NCI-H2171 treated with DMSO at 0.1 percent for 48 hours (cell line): Measurements from ENCODE around the gene MALT1.
"Not testable (repeated sequence)": the region's sequence is repeated elsewhere in the genome, so short reads cannot be mapped to it uniquely, and the experiment has no call there.

Experiments
- DNase-seq: peaks from one replicate; lab custom pipeline; 2025; lab: John Stamatoyannopoulos, UW

Gene MALT1

DNA sequence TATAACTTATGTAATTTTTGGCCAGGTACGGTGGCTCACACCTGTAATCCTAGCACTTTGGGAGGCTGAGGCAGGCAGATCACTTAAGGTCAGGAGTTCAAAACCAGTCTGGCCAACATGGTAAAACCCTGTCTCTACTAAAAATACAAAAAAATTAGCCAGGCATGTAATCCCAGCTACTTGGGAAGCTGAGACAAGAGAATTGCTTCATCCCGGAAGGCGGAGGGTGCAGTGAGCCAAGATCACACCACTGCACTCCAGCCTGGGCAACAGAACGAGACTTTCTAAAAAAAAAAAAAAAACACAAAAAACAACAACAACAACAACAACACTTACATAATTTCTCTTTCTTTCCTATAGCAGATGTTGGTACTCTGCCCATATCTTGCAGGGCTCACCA, 105.3 kb downstream of the MALT1 start:
- DNase-seq: not testable (repeated sequence)

DNA sequence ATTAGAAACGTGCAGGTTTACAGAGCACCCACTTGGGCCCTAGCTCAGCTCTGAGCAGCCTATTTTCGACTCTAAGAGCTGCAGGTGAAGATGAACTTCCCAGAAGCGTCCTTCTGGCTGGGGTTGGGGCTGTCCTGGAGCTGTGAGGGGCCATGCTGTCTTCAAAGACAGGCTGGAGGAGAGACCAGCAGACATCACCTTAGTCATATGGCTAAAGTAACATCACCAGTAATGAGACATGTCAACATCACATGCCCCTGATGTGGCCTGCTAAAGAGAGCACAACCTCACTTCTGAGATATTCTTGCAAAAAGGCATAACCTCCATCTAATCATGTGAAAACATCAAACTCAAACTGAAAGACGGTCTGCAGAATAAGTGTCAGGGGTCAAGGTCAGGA, 106.2 kb downstream of the MALT1 start:
- no peak for DNase-seq

DNA sequence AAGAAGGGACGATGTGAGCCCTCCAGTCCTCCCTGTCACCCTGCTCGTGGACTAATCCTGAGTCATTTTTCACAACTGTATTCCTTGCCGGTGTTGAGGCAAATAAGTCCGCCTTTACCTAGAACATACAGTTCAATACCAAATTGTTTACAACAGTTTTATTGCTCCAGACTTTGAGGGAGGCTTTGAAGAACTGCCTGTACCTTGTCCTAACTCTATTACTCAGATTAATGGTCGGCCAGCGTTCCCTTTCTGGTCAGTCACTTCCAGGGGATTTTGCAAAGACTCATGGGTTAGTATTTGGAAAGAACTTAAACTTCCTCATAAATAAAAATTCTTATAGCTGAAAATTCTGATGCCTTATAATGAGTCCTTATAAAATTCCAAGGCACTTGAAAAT, 108.3 kb downstream of the MALT1 start:
- no peak for DNase-seq

DNA sequence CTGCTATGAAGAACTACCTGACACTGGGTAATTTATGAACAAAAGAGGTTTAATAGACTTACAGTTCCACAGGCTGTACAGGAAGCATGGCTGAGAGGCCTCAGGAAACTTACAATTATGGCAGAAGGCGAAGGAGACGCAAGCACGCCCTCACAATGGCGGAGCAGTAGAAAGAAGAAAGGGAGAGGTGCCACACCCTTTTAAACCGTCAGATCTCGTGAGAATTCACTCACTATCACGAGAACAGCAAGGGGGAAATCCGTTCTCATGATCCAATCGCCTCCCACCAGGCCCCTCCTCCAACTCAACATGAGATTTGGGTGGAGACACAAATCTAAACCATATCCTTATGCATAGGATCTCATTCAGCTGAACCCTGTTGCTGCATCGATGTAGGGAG, 108.8 kb downstream of the MALT1 start:
- DNase-seq: no peak

DNA sequence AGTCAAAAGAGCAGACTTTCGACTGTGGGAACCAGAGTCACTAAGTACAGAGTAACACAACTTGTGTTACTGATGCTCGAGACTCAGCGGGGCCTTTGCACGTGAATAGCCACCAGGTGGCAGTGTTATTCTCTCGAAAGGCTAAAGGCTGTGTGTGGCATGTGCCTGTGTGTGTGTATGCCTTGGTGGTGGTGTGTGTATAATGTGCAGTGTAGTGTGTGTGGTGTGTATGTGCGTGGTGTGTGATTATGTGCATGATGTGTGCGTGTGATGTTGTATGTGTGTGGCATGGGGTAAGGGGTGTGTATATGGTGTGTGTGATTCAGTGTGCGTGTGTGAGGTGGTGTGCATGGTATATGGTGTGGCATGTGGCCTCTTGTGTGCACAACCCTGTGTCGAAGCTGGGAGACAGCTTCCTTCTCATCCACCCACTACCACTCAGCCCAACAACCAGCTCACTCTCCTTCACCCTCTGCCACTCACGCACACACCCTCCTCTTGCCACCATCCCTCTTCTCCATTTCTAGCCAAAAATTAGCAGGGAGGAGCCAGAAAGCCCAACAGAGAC, 110.4 kb downstream of the MALT1 start:
- peak; percentile 72 for DNase-seq

DNA sequence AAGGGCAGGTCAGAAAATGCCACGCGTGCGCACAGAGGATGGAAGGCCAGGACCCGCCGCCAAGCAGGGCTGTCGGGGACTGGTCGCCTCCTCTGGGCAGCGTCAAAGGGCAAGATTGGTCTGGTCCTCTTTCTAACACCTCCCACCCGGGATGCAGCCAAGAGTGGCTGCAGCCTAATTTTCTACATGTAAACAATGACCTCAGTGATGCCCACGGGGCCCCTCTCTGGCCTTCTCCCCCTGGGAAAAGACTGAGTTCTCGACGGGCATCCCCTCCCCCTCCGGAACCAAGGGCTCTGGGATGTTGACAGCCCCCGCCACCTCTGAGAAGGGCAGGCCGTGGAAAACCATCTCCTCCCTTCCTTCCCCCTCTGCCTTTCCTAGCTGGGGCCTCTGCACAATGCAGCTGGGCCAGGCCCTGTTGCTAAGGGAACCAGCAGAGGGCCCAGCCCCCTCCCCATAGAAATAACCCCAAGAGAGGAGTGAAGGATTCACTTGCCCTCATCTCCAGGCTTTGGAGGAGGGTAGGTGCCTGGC, 113.4 kb downstream of the MALT1 start:
- no peak for DNase-seq

DNA sequence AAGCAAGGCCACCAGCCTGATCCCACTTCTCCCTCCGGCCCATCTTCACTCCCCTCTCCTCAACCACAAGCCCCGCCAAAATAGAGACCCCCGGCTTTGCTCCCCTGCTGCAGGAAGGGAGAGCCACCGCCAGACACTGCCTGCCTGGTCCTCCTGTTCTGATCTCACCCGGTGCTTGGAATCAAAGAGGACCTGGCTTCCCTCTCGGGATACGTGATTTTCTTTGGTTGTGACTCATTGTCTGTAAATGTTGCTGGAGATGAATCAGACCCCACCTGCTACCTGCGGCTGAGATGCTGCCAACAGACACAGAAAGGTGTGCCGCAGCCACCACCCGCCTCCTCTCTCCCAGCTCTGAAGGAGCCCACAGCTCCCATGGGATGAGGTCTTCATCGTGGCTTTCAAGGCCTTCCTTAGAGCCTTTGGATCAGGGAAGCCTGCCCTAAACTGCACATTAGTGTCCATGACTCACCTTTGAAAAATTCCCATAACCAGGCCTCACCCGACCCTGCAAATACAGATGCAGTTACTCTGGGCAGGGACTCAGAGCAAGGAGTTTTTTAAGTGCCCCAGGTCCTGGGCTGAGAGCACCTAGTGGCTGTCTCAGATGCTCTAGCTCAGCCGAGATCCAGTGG, 114.0 kb downstream of the MALT1 start:
- DNase-seq: peak; percentile 27

DNA sequence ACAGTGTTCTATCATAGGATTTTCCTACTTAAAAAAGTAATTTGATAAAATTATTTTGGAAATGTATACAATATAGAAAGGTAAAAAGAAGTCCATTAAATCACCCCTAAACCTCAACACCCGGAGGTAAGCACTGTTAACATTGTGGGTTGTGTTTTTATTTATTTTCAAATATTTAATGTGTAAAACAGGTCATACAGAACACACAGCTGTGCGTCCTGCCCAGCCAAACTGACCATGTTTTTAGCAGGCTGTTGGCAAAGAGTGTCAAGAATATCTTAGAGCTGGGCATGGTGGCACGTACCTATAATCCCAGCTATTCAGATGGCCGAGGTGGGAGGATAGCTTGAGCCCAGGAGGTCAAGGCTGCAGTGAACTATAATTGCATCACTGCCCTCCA, 114.6 kb downstream of the MALT1 start:
- no peak for DNase-seq

DNA sequence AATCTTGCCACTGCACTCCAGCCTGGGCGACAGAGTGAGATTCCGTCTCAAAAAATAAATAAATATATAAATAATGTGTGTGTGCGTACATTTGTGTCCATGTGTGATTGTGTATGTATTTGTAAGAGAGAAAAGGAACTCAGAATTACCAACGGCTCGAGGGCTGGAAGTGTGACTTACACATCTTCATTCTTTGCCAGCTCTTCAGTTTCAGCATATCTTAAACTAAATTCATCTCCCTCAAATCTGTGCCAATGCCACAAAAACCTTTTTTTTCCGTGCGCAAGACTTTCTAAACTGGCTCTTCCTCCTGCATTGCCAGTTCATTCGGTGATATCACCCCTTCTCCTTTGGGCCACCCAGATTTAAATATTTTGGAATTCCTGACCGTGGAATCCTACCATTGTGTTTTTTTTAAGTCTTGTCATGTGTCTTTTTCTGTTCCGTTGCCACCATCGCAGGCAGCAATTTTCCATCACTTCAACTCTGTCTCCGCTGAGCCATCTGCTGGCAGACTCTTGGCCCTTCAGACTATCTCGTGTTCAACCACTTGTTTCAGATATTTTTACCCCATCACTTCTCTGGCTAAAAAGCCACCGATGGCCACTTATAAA, 116.4 kb downstream of the MALT1 start:
- no peak for DNase-seq

DNA sequence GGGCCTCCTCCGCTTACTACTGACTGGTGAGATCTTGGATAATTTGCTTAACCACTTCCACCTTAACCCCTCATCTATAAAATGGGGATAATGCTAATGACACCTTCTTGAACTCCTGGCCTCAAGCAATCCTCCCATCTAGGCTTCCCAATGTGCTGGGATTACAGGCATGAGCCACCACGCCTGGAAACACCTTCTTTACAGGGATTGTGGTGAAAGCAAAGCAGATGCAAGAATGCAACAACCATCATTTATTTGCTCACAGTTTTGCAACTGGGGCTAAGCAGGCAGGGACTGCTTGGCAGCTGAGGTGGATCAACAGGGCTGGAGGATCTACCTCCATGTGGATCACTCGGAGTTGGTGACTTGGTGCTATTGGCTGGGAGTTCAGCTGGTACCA, 117.2 kb downstream of the MALT1 start:
- no peak for DNase-seq

DNA sequence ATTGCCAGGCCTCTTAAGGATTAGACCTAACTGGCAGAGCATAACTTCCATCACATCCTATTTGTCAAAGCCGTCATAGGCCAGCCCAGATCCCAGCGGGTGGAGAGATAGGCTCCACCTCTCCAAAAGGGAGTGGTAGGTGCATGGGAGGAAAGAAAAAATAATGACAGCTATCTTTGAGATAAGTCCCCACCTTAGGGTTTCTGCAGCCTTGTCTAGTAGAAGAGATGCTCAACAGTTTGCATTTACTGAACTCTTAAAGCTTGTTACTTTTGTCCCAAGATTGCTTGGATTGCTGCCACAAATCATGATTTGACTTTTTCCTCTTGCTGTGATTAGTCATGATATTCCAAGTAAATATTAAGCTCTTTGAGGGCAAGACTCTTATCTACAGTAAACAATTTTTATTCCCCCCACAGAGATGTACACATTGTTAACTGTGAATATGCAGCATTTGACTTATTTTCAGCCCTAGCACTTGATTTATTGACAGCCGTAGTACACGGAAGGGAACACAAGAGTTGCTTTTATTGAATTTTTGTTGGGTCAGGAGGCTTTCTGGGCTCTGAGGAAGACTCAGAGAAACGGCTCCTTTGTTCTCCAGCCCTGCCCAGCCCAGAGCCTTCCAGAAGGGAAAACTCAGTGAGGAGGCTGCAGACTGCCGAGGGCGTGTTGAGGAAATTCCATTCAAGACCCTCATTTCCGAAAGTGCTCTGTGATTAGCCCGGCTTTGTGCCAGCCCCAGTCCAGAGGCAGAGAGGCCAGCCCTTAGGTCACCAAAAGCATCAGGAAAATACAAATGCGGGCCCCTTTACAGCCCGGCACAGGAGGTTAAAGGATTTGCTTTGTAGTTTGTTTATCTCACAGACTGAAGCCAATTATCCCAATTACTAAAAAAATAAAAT, 118.0 kb downstream of the MALT1 start:
- DNase-seq: no peak

DNA sequence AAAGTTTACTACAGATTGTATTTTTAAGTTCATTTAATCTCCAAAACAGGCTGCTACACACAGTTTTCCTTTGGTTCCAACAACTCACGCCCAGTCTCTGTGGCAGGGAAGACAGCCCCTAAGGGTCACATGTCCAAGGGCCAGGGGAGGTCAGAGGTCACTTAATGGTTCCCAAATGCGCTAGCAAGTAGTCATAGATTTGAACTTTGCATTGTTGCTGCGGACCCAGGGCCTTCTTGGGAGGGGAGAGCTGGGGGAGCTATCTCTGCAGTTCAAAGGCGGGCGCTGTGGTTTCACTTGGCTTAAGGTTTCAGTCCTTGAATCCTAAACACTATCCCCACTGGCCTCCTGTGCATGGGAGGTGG, 118.6 kb downstream of the MALT1 start:
- no peak for DNase-seq

DNA sequence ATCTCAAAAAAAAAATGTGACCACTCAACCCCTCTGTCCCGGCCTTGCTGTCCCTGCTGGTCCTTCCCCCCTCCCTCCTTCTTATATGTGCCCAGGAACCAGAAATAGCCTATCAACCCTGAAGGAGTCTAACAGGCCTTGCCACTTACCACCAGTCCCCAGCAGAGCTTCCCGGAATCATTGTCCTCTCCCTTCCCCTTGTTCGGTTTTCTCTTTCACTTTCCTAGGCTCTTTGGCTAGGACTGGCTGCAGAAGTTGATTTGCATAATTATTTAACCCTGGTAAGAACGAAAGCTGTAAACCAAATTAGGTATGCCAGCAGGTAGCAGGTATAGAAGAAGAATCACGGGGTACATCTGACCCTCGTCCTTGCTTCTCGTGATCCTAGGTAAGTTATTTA, 120.8 kb downstream of the MALT1 start:
- DNase-seq: no peak

DNA sequence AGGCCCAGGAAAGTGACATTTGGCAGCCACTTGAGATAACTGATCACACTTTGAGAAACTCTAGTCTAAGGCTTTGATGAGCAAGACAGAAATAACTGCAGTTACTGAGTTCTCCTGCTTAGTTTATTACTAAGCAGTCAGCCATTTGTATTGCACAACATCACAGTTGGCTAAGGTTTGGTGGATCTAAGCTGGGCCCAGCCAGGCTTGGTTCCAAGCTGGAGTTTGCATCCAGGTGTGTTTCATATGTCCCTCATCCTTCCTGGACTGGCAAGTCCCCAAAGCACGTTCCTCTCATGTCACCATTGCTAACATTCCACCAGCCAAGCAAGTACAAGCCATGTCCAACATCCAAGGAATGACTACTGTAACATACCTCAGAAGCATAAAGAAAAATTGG, 122.1 kb downstream of the MALT1 start:
- no peak for DNase-seq

DNA sequence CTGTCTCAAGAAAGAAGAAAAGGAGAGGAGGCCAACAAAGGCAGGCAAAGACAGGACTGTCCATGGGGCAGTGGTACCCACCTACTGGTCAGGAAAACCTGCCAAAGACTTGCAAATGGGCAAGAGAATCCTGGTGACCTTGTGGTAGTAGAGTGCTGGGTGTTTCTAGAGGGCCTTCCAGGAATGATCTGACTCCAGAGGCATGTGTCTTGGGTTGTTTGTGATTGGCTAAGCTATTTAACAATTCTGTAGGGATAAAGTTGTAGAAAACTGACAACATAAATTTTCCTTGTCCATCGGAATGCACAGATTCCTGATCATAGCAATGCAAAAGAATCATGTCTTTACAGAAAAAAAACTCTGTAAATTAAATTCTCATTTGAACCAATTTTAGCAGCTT, 125.0 kb downstream of the MALT1 start:
- no peak for DNase-seq

DNA sequence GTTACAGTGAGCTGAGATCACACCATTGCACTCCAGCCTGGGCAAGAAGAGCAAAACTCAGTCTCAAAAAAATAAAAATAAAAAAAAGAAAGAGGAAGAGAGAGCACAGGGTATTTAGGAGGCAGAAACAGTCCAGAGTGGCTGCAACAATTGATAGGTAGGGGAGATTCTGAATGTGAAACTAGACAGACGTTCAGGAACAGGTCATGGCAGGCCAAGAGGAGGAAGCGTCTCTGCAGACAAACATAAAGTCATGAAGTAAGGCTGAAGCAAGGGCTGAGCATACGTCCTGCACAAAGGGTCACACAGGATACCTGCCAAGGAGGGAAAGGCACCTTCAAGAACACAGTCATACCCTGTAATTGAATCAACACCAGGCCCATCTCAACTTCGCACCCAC, 129.3 kb downstream of the MALT1 start:
- DNase-seq: no peak

DNA sequence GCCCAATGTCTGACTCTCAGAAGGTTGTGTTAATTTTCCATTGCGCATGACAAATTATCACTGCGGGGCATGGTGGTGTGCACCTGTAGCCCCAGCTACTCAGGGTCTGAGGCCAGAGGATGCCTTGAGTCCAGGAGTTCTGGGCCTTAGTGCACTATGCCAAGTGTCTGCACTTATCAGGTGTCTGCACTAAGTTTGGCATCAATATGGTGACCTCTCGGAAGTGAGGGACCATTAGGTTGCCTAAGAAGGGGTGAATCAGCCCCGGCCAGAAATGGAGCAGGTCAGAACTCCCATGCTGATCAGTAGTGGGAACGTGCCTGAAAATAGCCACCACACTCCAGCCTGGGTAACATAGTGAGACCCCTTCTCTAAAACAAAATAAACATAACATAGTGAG, 131.7 kb downstream of the MALT1 start:
- no peak for DNase-seq

DNA sequence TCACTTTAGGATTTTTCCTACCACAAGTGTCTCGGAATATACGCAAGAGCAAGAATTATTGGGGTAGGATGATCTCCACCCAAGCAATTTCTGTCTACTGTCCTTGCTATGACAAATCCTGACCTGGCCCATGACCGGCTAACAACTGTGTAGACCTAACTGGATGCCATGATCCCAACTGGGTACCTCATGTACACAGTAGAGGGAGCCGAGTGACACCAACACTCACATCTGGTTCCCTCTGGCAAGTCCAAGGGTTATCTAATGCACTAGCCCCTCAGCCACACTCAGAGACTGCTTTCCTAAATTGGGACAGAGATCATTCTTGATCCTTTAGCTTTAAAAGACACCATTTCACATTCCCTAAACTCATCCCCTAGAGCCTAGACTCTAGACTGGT, 132.7 kb downstream of the MALT1 start:
- DNase-seq: no peak
